Neural progenitor cell (in vitro differentiated cells): ENCODE data around the gene RLBP1.

ENCODE experiments used
- EZH2 ChIP-seq: fragments of 200-600 bp; sonication (generic); IDR thresholded peaks from 2 replicates; pipeline ENCODE4 v1.6.1; 2017; ENCODE audit warnings: antibody characterized with exemption, mild to moderate bottlenecking, moderate library complexity
- EZH2phosphoT487 ChIP-seq: fragments of 200-600 bp; sonication (generic); IDR thresholded peaks from 2 replicates; pipeline ENCODE4 v1.6.1; 2017; ENCODE audit warnings: antibody characterized with exemption
- TF ChIP-seq, protein P1 (sequence below): fragments of 200-600 bp; sonication (generic); IDR thresholded peaks from 2 replicates; pipeline ENCODE4 v1.5.1; 2017; ENCODE audit warnings: antibody characterized with exemption, mild to moderate bottlenecking

DNA sequence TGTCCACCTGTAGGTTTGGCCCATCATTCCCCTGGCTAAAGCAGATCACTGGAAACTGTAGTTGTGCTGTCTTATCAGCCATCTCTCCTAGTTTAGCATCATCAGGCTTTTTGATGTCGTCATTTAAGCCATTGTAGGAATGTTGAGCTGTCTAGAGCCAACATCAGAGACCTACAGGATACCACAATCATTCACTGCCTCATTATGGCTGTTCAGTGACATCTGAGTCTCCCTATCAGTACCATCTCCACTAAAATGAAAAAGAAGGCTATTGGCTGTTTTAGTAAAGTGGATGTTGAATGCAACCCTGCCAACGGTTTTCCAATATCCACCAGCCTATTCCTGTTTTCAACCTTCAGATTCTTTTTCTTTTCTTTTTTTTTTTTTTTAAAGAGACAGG, 29.2 kb downstream of the RLBP1 start:
- TF ChIP-seq, protein P1, sequence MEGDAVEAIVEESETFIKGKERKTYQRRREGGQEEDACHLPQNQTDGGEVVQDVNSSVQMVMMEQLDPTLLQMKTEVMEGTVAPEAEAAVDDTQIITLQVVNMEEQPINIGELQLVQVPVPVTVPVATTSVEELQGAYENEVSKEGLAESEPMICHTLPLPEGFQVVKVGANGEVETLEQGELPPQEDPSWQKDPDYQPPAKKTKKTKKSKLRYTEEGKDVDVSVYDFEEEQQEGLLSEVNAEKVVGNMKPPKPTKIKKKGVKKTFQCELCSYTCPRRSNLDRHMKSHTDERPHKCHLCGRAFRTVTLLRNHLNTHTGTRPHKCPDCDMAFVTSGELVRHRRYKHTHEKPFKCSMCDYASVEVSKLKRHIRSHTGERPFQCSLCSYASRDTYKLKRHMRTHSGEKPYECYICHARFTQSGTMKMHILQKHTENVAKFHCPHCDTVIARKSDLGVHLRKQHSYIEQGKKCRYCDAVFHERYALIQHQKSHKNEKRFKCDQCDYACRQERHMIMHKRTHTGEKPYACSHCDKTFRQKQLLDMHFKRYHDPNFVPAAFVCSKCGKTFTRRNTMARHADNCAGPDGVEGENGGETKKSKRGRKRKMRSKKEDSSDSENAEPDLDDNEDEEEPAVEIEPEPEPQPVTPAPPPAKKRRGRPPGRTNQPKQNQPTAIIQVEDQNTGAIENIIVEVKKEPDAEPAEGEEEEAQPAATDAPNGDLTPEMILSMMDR, result no peak
- no peak for TF ChIP-seq EZH2phosphoT487
- no peak for TF ChIP-seq EZH2
